ENCODE results near the gene WIZ.
"Not testable (repeated sequence)": the region's sequence is repeated elsewhere in the genome, so short reads cannot be mapped to it uniquely, and the experiment has no call there.

Gene WIZ

DNA sequence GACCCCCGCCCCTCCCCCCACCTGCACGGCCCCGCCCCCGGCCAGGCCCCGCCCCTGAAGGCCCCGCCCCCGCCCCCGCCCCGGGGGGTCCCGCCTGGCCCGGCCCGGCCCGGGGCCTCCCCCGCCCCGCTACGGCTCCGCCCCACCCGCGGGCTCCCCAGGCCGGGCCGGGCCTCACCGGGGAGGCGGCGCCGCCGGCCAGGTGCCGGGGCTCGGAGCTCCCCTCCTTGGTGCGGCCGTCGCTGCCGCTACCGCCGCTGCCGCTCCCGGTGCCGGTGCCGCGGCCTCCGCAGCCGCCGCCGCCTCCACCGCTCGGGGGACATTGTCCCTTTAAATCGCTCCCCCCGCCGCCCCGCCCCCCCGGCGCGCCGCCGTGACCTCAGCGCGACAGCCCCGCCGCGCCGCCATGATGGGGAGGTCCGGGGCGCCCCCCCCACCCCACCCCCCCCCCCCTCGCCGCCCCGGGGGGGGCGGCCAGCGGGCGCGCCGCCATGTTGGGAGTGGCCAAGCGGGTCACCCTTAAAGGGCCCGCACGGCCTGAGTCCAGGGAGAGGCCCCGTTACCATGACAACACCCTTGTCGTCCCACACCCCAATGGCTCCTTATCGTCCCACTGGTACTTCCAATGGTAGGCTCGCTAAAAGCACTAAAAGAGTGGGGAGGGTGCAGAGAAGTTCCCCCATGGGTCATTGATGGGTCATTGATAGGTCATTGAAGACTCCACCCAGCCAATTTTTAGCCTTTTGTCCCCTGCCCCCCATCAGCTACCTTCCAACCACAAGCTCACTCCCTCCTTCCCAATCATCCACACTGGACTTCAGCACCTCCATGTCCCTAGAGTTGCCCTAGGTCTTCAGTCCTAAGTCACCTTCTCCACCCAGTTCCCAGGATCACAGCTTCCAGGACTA lies at the start of gene WIZ:
Gene WIZ (minus strand): TSS at position 337 of the 908 bp plus-strand sequence. CDS start 1,649 bp downstream, outside the sequence.
- TF ChIP-seq, protein P1, sequence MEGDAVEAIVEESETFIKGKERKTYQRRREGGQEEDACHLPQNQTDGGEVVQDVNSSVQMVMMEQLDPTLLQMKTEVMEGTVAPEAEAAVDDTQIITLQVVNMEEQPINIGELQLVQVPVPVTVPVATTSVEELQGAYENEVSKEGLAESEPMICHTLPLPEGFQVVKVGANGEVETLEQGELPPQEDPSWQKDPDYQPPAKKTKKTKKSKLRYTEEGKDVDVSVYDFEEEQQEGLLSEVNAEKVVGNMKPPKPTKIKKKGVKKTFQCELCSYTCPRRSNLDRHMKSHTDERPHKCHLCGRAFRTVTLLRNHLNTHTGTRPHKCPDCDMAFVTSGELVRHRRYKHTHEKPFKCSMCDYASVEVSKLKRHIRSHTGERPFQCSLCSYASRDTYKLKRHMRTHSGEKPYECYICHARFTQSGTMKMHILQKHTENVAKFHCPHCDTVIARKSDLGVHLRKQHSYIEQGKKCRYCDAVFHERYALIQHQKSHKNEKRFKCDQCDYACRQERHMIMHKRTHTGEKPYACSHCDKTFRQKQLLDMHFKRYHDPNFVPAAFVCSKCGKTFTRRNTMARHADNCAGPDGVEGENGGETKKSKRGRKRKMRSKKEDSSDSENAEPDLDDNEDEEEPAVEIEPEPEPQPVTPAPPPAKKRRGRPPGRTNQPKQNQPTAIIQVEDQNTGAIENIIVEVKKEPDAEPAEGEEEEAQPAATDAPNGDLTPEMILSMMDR (IDR thresholded peaks at IDR 0.05; ENCODE audit: low read depth, low read length, missing control alignments): no peak
- peak within 1 kb of the TSS; percentile 58 for H3K4me3 ChIP-seq (ENCODE audit: low read depth, low read length)
- DNase-seq (ENCODE audit: low read depth): no peak

DNA sequence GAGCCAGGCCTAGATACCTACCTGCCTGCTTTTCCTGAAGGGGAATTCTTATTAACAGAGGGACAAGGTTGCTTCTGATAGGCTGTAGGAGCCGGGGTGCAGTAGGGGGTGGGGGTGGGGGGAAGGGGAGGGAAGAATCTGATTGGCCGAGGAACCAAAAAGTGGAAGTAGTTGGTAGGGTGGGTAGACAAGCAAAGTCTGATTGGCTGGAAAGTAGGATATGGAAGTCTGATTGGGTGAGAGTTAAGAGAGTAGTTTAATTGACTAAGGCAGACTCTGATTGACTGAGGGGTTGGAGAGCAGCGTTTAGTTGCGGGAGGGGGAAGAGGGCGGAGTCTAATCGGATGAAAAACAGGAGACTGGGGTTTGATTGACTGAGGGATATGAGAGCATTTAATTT lies 49.2 kb upstream of the WIZ start:
- no peak overlapping the region for H3K4me3 ChIP-seq (ENCODE audit: low read depth, low read length)
- DNase-seq (ENCODE audit: low read depth): no peak
- TF ChIP-seq, protein P1 (IDR thresholded peaks at IDR 0.05; ENCODE audit: low read depth, low read length, missing control alignments): no peak

GRCh38 chr19:15498156-15498858 lies 48.6 kb upstream of the WIZ start:
- no peak for DNase-seq (ENCODE audit: low read depth)
- H3K4me3 ChIP-seq (ENCODE audit: low read depth, low read length): no peak overlapping the region
- TF ChIP-seq, protein P1 (IDR thresholded peaks at IDR 0.05; ENCODE audit: low read depth, low read length, missing control alignments): no peak

- TF ChIP-seq, protein P1 (IDR thresholded peaks at IDR 0.05; ENCODE audit: low read depth, low read length, missing control alignments): no peak
- no peak for DNase-seq (ENCODE audit: low read depth)
- no peak overlapping the region for H3K4me3 ChIP-seq (ENCODE audit: low read depth, low read length)
These were observed 45.4 kb upstream of the WIZ start for GRCh38 chr19:15495151-15495550.

- H3K4me3 ChIP-seq (ENCODE audit: low read depth, low read length): no peak overlapping the region
- TF ChIP-seq, protein P1 (IDR thresholded peaks at IDR 0.05; ENCODE audit: low read depth, low read length, missing control alignments): no peak
- no peak for DNase-seq (ENCODE audit: low read depth)
These were observed 38.9 kb upstream of the WIZ start for GRCh38 chr19:15488489-15489226.

GRCh38 chr19:15487038-15487437 lies 37.3 kb upstream of the WIZ start:
- DNase-seq (ENCODE audit: low read depth): no peak
- TF ChIP-seq, protein P1 (IDR thresholded peaks at IDR 0.05; ENCODE audit: low read depth, low read length, missing control alignments): no peak
- H3K4me3 ChIP-seq (ENCODE audit: low read depth, low read length): no peak overlapping the region

DNA sequence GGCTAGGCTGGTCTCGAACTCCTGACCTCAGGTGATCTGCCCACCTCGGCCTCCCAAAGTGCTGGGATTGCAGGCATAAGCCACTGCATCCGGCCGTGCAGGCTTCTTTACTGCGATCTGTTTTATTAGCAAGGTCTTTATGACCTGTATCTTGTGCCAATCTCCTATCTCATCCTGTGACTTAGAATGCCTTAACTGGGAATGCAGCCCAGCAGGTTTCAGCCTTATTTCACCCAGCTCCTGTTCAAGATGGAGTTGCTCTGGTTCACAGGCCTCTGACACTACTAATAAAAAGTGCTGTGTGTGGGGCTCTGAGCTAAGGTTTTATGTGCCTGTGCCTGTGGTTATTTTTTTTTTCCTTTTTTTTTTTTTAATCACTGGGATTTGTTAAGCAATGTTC lies 36.0 kb upstream of the WIZ start:
- DNase-seq (ENCODE audit: low read depth); H3K4me3 ChIP-seq (ENCODE audit: low read depth, low read length): not testable (repeated sequence)

GRCh38 chr19:15480996-15481395 lies 31.2 kb upstream of the WIZ start:
- H3K4me3 ChIP-seq (ENCODE audit: low read depth, low read length); DNase-seq (ENCODE audit: low read depth): not testable (repeated sequence)
